Lower leg skin (tissue), 3 donors: ENCODE data around the gene RUVBL2.
"Not testable (repeated sequence)": the region's sequence is repeated elsewhere in the genome, so short reads cannot be mapped to it uniquely, and the experiment has no call there.

ENCODE experiments used
- CTCF ChIP-seq, 3 donors: fragments of 450-650 bp; IDR thresholded peaks; one replicate each; pipeline ENCODE4 v1.5.1; 2016; ENCODE audit warnings: antibody characterized with exemption in 3 of 3, mild to moderate bottlenecking in 3 of 3, moderate library complexity in 2 of 3
- POLR2A ChIP-seq, 2 donors: fragments of 450-650 bp; IDR thresholded peaks; one replicate each; pipeline ENCODE4 v1.6.1; 2016 to 2017; ENCODE audit warnings: antibody characterized with exemption in 2 of 2, mild to moderate bottlenecking in 1 of 2, moderate library complexity in 1 of 2

- TF ChIP-seq CTCF, POLR2A (IDR thresholded peaks at IDR 0.05): not testable (repeated sequence)
These were observed 46.0 kb downstream of the RUVBL2 start for GRCh38 chr19:49039736-49040135.
